Middle frontal gyrus (tissue), 1 donor: Measurements from ENCODE around the gene ZBTB2.

Experiments used
- DNase-seq: peaks from one replicate; pipeline ENCODE4 v3.0.0-alpha.2; 2015; ENCODE audit warnings: low spot score; ENCODE audit errors: extremely low spot score

ZBTB2 gene, protein sequence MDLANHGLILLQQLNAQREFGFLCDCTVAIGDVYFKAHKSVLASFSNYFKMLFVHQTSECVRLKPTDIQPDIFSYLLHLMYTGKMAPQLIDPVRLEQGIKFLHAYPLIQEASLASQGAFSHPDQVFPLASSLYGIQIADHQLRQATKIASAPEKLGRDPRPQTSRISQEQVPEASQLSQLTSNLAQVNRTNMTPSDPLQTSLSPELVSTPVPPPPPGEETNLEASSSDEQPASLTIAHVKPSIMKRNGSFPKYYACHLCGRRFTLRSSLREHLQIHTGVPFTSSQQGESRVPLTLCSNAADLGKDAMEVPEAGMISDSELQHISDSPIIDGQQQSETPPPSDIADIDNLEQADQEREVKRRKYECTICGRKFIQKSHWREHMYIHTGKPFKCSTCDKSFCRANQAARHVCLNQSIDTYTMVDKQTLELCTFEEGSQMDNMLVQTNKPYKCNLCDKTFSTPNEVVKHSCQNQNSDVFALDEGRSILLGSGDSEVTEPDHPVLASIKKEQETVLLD

DNA sequence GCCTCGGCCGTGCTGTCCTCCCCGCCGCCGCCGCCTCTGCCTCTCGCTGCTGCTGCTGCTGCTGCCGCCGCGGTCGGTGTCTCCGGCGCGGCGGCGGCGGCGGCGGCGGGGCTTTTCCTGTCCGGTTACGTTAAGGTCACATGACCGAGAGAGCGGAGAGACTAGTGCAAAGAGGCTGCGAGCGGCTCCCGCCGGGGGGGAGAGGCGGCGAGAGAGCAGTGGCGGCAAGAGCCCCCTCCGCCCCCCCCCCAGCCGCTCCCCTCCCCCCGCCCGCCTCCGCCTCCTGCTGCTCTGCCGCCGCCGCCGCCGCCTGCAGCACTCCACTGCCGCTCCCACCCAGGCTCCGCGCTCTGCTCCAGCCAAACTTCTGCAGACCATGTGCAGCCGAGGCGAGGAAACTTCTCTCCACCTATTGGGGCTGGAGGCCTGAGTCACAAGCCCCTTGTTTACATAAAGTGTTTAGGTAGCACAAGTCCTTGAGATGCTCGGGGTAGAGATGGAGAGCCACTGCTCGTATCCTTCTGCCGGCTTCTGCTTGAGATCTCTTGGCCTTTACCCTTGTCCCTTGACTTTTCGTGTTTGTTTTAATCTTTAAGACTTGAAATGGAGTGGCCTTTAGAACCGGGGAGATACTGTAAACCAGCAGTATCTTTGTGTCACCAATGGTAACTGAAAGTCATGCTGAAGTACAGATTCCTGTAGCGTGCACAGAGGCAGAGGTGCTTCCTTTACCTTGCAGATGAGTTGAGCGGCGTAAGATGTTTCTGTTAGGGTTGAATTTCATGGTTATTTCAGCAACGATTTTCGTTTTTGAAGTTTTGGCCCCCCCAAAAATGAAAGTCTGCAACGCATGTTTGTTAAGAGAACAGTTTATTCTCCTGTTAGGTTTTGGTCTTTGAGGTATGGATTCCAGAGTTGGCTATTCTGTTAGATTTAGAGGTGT lies at the start of gene ZBTB2:
Gene ZBTB2, minus strand, starts transcription at position 89 of the 943 bp plus-strand sequence. CDS start 17,922 bp downstream, outside the sequence.
- DNase-seq, result peak; percentile 43

- DNase-seq, result no peak
Observed at GRCh38 chr6:151440930-151441329, 49.6 kb upstream of the ZBTB2 start.

DNA sequence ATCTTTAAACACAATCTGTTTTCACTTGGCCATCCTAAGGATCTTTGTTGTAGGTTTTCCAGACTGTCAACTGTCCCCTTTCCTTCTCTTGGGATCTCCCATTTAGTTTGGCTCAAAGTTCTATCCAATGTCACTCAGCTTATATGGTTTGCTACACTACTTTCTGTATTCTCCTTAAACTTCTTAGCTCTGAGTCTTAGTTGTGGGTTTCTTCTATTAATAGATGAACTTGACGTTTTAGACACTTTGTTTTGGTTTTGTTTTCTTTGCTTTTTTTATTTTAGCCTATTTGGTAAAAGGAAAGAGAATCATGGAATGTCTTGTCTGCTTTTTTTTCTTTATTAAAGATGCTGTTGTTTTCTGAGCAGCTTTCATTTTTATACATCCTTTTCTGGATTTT lies 49.1 kb upstream of the ZBTB2 start:
- DNase-seq, result no peak

DNA sequence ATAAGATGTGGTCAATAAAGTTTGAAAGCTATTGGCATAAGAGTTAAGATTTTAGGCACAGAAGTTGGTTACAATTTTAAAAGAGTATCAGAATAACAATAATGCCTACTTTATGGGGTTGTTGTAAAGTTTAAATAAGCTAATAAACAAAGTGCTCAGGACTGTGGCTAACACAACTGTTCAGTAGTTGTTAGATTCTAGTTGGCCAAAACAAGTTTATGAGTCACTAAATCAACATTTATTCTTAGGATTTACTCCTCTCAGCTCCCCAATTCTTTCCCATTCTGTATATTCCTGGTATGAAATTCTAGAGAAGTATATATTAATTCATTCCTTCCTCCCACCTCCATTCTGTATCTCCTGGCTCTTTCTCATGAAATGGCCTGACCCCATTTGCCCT lies 46.0 kb upstream of the ZBTB2 start:
- DNase-seq, result no peak

DNA sequence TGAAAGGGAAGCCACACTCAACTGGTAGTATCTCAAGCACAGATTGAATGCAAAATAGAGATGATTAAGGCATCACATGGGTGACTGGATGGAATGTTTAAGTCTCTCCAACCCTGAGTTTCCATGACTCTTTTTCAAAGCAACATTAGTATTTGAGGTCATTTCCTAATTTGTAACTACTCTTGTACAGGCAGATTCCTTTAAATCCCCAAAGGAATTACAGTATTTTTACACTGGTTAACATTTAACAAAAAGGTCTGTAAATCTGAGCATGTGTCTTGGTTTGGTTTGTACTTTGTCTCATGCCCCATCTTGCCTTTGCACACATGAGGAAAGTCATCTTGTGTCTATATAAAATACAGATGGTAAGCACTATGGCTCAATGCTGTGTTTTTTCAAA lies 45.4 kb upstream of the ZBTB2 start:
- no peak for DNase-seq

DNA sequence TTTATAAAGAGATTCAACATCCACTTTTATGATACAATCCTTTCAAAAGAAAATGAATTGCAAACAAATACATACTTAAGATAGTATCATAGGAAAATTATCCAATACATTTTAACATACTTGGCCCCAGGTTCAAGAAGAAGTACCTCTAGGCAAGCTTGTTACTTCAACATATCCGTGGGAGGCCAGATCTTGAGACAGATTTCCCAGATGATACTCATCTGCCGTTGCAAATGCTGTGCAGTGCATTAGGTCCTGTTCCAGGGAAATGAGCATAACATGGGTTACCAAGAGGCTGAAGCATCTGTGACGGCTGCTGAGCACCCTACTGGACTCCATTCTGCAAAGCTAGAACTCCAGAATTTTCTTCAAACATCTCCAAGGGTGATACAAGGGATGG lies 44.9 kb upstream of the ZBTB2 start:
- no peak for DNase-seq

DNA sequence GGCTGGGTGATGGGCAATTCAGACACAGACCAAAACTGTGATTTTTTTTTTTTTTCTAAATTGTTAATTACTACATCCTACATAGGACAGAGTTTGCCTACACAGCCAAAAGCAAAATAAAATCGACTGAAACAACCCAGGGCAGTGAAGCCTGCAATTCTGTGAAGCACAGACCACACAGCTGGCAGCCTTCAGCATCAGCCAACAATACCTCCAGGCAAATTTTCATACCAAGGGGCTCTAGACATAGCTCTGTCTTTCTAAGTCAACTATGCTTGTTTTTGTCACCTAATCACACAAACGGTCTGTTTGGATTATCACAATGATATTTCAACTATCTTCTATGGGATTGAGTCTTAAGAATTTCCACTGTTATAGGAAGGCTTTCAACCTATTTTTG lies 43.0 kb upstream of the ZBTB2 start:
- DNase-seq, result no peak

- no peak for DNase-seq
Observed at GRCh38 chr6:151432651-151433050, 41.3 kb upstream of the ZBTB2 start.

- no peak for DNase-seq
Observed at GRCh38 chr6:151431337-151431736, 40.0 kb upstream of the ZBTB2 start.

GRCh38 chr6:151430886-151431285 lies 39.5 kb upstream of the ZBTB2 start:
- DNase-seq, result no peak

DNA sequence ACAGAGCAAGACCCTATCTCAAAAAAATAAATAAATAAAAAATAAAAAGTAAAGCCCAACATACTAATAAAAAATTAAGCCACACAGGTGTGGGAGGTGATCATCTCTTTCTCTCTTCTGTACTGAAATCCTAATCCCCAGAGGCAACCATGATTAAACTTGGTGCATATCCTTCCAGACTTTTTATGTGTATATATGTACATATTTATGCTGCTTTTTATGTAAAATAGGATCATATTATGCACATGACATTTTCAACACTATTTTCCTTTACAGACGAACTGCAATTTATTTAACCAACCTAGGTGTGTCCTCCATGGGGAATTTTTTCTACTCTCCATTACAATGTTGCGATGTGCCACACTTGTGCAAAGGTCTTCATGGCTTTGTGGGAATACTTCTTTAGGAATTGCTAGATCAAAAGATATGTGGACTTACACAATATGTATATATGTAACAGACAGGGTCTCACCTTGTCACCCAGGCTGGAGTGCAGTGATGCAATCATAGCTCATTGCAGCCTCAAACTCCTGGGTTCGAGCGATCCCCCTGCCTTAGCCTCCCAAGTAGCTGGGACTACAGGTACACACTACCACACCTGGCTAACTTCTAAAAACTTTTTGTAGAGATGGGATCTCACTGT lies 36.9 kb upstream of the ZBTB2 start:
- no peak for DNase-seq

DNA sequence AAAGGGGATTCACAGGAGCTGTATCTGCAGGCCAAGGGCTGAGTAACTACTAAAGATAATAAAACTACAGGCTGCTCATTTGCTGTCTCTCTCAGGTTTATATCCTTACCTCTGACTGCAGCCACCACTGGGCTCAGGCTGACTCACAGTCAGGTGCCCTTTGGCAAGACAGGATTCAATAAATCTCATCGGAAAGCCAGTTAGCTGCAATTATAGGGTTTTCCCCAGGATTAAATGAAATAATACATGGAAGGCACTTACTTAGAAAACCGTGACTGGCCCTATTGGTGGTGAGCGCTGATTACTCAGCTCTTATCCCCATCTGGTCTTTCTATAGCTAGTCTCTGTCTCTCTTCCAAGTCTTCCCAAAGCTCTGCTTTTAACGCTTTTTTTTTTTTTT lies 34.2 kb upstream of the ZBTB2 start:
- DNase-seq, result no peak

DNA sequence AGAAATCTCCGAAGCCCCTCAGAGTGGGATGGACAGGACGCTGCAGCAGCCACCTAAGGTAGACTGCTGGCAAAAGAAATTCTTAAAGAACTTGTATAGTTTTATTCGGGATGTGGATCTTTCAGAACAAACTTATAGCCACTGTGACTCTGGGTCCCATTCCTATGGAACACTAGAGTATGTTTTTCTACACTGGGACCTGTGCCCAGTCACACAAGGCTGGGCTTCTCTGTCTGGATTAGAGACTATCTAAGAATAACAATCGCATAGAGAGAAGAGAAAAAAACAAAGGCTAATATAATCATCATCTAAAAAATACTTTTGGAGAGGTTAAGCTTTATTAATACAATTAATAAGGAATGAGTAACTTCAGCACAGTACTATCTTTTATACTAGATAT lies 31.6 kb upstream of the ZBTB2 start:
- no peak for DNase-seq

GRCh38 chr6:151417477-151417876 lies 26.1 kb upstream of the ZBTB2 start:
- no peak for DNase-seq

DNA sequence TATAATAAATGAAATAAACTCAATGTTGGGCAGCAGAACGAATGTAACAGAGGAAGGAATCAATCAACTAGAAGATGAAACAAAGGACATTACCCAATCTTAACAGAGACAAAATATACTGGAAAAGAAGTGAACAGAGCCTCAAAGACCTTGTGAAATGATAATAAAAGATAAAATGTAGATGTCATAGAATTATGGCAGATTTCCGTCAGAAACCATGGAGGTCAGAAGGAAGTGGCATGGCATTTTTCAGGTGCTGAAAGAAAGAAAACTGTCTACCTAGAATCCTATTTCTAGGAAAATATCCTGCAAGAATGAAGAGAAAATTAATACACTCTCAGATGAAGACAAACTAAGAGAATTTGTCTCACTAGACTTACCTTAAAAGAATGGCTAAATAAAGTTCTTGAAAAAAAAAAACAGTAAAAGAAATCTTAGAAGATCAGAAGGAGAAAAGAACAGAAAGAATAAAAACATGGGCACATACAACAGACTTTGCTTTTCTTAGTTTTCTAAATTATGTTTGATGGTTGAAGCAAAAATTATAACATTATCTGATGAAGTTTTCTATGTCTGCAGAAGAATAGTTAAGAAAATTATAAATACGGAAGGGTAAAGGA lies 23.4 kb upstream of the ZBTB2 start:
- no peak for DNase-seq

DNA sequence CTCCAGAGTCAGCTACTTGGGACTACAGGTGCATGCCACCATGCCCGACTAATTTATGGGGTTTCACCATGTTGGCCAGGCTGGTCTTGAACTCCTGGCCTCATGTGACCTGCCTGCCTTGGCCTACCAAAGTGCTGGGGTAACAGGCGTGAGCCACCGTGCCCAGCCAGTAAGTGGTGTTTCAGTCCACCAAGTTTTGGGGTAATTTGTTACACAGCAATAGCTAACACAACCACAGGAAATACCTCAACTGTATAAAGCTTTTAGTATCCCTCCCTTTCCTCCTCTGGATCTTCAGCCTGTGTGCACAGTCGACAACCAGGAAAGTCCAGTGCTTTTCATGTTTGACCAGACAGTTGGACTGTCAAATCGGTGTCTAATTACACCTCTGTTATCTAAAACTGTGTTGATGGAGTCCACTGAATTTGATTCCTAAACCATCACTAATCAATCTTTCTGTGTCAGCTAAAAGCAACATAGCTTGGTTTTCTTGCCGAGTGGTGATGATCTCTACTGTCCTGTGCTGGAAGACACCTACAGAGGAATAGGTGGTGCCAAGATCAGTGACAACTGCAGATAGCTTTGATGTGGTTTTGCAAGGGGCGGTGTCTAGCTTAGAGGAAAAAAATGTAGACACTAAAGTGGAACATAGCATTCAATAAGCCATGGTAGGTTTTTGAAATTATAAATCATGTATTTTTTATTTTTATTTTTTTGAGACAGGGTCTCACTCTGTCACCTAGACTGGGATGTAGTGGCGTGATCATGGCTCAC lies 22.2 kb upstream of the ZBTB2 start:
- no peak for DNase-seq

DNA sequence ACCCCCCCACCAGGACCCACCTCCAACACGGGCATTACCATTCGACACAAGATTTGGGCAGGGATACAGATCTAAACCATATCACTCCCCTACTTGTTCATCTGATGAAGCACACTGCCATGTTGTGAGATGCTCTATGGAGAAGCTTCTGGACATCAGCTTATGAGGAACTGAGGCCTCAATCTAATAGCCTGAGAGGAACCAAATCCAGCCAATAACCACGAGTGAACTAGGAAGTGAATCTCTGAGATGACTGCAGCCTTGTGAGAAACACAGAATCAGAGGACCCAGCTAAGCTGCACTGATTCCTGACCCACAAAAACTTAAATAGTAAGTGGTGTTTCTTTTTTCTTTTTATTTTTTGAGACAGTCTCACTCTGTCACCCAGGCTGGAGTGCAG lies 21.6 kb upstream of the ZBTB2 start:
- no peak for DNase-seq

GRCh38 chr6:151409679-151410078 lies 18.3 kb upstream of the ZBTB2 start:
- DNase-seq, result no peak

- no peak for DNase-seq
Observed at GRCh38 chr6:151409260-151409659, 17.9 kb upstream of the ZBTB2 start.

DNA sequence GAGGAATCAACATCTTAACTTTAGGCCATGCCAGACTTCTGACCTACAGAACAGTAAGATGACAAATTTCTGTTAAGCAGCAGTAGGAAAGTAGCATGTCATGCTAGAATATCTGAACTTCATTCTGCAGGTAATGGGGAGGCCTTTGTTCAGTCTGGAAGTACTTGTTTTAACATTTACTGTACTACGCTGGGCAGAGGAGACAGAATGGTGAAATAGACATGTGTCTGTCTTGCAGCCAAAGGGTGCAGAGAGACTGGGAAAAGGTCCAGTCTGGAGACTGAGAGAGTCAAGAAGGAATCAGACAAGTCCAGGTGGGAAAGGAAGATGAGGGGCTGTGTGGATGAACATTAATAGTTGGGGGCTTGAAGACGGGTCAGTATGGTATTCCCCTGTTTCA lies 17.5 kb upstream of the ZBTB2 start:
- no peak for DNase-seq
